Hepatocyte (in vitro differentiated cells): ENCODE data around the gene ASIC1.

Experiments
- CTCF ChIP-seq: fragments of 200-600 bp; sonication (generic); IDR thresholded peaks from 2 replicates; pipeline ENCODE4 v1.5.1; 2016; ENCODE audit warnings: antibody characterized with exemption, mild to moderate bottlenecking; ENCODE audit not compliant: poor library complexity
- EZH2 ChIP-seq: fragments of 200-600 bp; sonication (generic); IDR thresholded peaks from 2 replicates; pipeline ENCODE4 v1.6.1; 2016; ENCODE audit warnings: antibody characterized with exemption, mild to moderate bottlenecking, borderline replicate concordance
- EZH2phosphoT487 ChIP-seq: fragments of 200-600 bp; sonication (generic); IDR thresholded peaks from one replicate; pipeline ENCODE4 v1.6.1; 2018; ENCODE audit warnings: antibody characterized with exemption, mild to moderate bottlenecking, low read depth, moderate library complexity; ENCODE audit not compliant: unreplicated experiment, severe bottlenecking

- TF ChIP-seq CTCF (no peak), EZH2 (no peak), EZH2phosphoT487 (no peak)
Measured at GRCh38 chr12:50057896-50058670, 687 bp downstream of the ASIC1 start.
